HG03558 (cell line): ENCODE data around the gene MIA2.
"Not testable (repeated sequence)": the region's sequence is repeated elsewhere in the genome, so short reads cannot be mapped to it uniquely, and the experiment has no call there.

ENCODE experiments used
- ATAC-seq: cut with Tn5 transposase; IDR thresholded peaks from one replicate; pipeline ENCODE4 v1.9.1; 2021; ENCODE audit warnings: moderate number of reproducible peaks; ENCODE audit not compliant: unreplicated experiment; ENCODE audit errors: extremely low read depth

MIA2 gene

GRCh38 chr14:39229601-39230110 is 4.1 kb upstream of the MIA2 start:
- ATAC-seq, result no peak

- no peak for ATAC-seq
These were observed 3.2 kb upstream of the MIA2 start for GRCh38 chr14:39230416-39231035.

- peak; percentile 51 for ATAC-seq
These were observed 1.8 kb upstream of the MIA2 start for GRCh38 chr14:39231751-39232553.

GRCh38 chr14:39232554-39233415 is 930 bp upstream of the MIA2 start:
- no peak for ATAC-seq

- ATAC-seq, result not testable (repeated sequence)
These were observed 1.3 kb downstream of the MIA2 start for GRCh38 chr14:39234986-39235385.

GRCh38 chr14:39235466-39235865 is 1.8 kb downstream of the MIA2 start:
- not testable (repeated sequence) for ATAC-seq

GRCh38 chr14:39240769-39241168 is 7.1 kb downstream of the MIA2 start:
- no peak for ATAC-seq

- ATAC-seq, result no peak
These were observed 7.9 kb downstream of the MIA2 start for GRCh38 chr14:39241637-39242036.

- no peak for ATAC-seq
These were observed 10.1 kb downstream of the MIA2 start for GRCh38 chr14:39243831-39244230.

- no peak for ATAC-seq
These were observed 12.9 kb downstream of the MIA2 start for GRCh38 chr14:39246618-39247017.

GRCh38 chr14:39247256-39247655 is 13.5 kb downstream of the MIA2 start:
- no peak for ATAC-seq

- ATAC-seq, result no peak
These were observed 17.8 kb downstream of the MIA2 start for GRCh38 chr14:39251547-39251946.

GRCh38 chr14:39257388-39257787 is 23.7 kb downstream of the MIA2 start:
- not testable (repeated sequence) for ATAC-seq

GRCh38 chr14:39258782-39259545 is 25.2 kb downstream of the MIA2 start:
- no peak for ATAC-seq

GRCh38 chr14:39260161-39260560 is 26.4 kb downstream of the MIA2 start:
- not testable (repeated sequence) for ATAC-seq

- ATAC-seq, result not testable (repeated sequence)
These were observed 28.5 kb downstream of the MIA2 start for GRCh38 chr14:39262214-39262613.

- no peak for ATAC-seq
These were observed 30.3 kb downstream of the MIA2 start for GRCh38 chr14:39264057-39264456.

GRCh38 chr14:39264558-39264957 is 30.8 kb downstream of the MIA2 start:
- no peak for ATAC-seq

- ATAC-seq, result no peak
These were observed 31.3 kb downstream of the MIA2 start for GRCh38 chr14:39265033-39265432.
